ENCODE results near the gene CDC14B.

DNA sequence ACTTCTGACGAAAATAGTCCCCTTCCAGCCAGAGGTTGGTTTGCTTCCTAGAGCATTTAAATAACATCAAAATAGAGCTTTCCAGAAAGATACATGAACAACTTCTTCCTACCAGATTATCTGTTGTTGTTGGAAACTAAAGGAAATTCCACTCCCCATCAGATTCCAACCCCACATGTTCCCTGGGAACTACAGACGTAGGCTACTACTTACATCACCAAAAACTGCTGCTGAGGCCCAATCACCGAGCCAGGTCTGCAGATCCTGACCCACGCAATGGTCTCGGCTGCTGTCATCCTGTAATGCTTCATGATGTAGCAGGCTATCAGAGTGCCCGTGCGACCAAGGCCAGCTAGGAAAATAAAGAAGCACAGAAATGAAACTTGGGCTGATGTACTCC lies 96.3 kb downstream of the CDC14B start:
- TF ChIP-seq, protein P1, sequence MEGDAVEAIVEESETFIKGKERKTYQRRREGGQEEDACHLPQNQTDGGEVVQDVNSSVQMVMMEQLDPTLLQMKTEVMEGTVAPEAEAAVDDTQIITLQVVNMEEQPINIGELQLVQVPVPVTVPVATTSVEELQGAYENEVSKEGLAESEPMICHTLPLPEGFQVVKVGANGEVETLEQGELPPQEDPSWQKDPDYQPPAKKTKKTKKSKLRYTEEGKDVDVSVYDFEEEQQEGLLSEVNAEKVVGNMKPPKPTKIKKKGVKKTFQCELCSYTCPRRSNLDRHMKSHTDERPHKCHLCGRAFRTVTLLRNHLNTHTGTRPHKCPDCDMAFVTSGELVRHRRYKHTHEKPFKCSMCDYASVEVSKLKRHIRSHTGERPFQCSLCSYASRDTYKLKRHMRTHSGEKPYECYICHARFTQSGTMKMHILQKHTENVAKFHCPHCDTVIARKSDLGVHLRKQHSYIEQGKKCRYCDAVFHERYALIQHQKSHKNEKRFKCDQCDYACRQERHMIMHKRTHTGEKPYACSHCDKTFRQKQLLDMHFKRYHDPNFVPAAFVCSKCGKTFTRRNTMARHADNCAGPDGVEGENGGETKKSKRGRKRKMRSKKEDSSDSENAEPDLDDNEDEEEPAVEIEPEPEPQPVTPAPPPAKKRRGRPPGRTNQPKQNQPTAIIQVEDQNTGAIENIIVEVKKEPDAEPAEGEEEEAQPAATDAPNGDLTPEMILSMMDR (IDR thresholded peaks at IDR 0.05) = no peak
- no peak for TF ChIP-seq POLR2A (IDR thresholded peaks at IDR 0.05)
